ENCODE results near the gene KIF18B.

Gene KIF18B

GRCh38 chr17:44933824-44934744 lies 13.5 kb downstream of the KIF18B start:
- no peak for DNase-seq

- no peak for DNase-seq
Measured at GRCh38 chr17:44932787-44933097, 14.8 kb downstream of the KIF18B start.

GRCh38 chr17:44932096-44932786 lies 15.3 kb downstream of the KIF18B start:
- no peak for DNase-seq

- no peak for DNase-seq
Measured at GRCh38 chr17:44931376-44931775, 16.2 kb downstream of the KIF18B start.

GRCh38 chr17:44930667-44931066 lies 16.9 kb downstream of the KIF18B start:
- no peak for DNase-seq

GRCh38 chr17:44928950-44929720 lies 18.4 kb downstream of the KIF18B start:
- no peak for DNase-seq

GRCh38 chr17:44928136-44928535 lies 19.4 kb downstream of the KIF18B start:
- DNase-seq, result no peak

GRCh38 chr17:44927696-44928095 lies 19.9 kb downstream of the KIF18B start:
- DNase-seq, result no peak

- no peak for DNase-seq
Measured at GRCh38 chr17:44926821-44927525, 20.6 kb downstream of the KIF18B start.

GRCh38 chr17:44925731-44926697 lies 21.6 kb downstream of the KIF18B start:
- no peak for DNase-seq

GRCh38 chr17:44924107-44924544 lies 23.4 kb downstream of the KIF18B start:
- DNase-seq, result no peak

- no peak for DNase-seq
Measured at GRCh38 chr17:44922746-44923470, 24.7 kb downstream of the KIF18B start.

- no peak for DNase-seq
Measured at GRCh38 chr17:44922136-44922535, 25.4 kb downstream of the KIF18B start.

GRCh38 chr17:44921122-44921882 lies 26.3 kb downstream of the KIF18B start:
- no peak for DNase-seq

GRCh38 chr17:44920565-44920940 lies 27.0 kb downstream of the KIF18B start:
- no peak for DNase-seq

GRCh38 chr17:44919885-44920564 lies 27.5 kb downstream of the KIF18B start:
- DNase-seq, result peak; percentile 81

- DNase-seq, result no peak
Measured at GRCh38 chr17:44919411-44919810, 28.2 kb downstream of the KIF18B start.

- no peak for DNase-seq
Measured at GRCh38 chr17:44918006-44918405, 29.6 kb downstream of the KIF18B start.

GRCh38 chr17:44917456-44917855 lies 30.1 kb downstream of the KIF18B start:
- DNase-seq, result no peak

Measured in hematopoietic multipotent progenitor cell treated with erythropoietin and hydrocortisone succinate and interleukin-3 and kit ligand, for 8 days (in vitro differentiated cells).